AML-193 (cell line): ENCODE results near the gene ARRB2.

Experiments
- DNase-seq, 2 experiments: peaks; one replicate each; lab custom pipeline; 2025; lab: John Stamatoyannopoulos, UW

ARRB2 gene

DNA sequence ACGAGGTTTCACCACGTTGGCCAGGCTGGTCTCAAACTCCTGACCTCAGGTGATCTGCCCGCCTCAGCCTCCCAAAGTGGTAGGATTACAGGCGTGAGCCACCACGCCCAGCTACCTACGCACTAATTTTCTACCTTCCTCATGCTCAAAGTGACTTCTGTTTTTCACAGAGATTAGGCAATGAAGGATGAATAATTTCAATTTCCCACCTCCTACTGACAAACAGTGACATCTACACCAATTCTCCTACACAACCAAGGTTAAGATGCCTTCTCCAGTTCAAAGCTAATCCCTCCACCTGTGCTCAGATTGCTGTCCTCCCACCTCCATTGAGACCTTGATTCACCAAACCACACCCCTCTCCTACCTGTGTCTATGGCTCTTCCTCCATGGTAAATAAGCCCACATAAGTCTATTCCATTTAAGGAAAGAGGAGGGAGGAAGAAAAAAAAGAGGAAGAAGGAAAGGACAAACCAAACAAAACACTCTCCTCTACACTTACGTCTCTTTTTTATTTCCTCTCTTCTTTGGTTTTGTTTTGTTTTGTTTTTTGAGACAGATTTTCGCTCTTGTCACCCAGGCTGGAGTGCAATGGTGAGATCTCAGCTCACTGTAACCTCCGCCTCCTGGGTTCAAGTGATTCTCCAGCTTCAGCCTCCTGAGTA is 15.3 kb downstream of the ARRB2 start:
- DNase-seq = peak in 1 of 2 experiments; percentile 40

DNA sequence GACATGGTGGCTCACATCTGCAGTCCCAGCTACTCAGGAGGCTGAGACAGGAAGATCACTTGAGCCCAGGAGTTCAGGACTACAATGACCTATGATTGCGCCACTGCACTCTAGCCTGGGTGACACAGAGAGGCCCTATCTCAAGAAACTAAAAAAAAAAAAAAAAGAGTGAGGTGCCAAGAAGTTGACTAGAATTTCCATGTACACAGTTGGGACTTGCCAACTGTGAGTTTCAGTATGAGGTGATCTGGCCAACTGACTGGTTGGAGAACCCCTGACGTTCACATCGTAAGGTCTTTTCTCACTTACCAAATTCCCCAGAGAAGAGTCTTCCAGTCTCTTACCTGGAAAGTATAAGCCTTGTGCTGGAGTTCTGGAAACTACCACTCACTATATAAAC is 17.7 kb downstream of the ARRB2 start:
- peak in 1 of 2 experiments; percentile 10 for DNase-seq

- DNase-seq = peak; percentile 66 to 70
These were observed 22.7 kb downstream of the ARRB2 start for GRCh38 chr17:4733073-4733531.

- no peak for DNase-seq
These were observed 24.5 kb downstream of the ARRB2 start for GRCh38 chr17:4734857-4735475.

GRCh38 chr17:4735876-4736651 is 25.6 kb downstream of the ARRB2 start:
- peak; percentile 30 to 50 for DNase-seq

DNA sequence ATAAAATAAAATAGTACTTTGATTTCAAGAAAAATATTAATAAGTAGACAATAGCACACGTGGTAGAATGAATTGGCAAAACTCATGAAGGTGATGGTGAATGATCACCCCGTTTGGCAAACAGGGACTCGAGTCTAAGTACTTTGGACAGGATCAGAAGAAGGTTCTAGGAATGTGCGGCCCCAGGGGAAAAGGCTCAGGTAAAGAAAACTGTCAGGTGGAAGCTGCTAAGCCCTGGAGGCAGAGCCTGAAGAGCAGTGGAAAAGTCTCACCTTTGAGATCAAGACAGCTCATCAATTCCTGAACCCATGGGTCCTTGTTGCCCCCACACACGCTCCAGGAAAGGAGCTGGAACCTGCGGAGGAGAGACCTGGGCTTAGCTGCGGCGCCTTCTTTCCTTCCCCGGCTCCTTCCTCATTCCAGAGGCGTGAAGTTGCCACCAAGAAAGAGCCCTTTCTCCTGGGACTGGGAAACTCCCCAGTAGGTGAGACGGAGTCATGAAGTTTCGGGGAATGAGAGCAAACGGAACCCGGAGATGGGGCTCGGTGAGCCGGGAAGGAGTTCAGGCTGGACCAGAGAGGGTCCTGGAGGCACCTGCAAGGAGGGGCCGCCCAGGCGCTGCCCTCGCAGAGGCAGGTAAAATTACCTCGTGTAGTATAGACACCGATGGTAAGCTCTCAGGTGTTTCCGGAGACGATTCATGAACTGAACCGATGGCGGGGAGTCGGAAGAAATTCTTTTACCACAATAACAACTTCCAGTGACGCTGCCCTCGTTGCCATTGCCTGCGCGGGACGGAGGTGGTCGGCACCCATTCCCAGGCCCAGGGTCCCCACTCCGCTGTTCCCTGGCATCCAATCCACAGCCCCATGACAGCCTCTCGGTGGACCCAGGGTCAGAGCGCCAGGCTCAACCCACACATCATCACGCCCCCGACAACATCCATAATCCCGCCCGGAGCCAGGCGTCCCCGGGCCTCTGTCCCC is 28.0 kb downstream of the ARRB2 start:
- DNase-seq = no peak

- DNase-seq = no peak
These were observed 28.9 kb downstream of the ARRB2 start, which contains the start of the genes CXCL16 and ZMYND15 for GRCh38 chr17:4739122-4740024. Gene CXCL16 (minus strand): TSS chr17:4739928. CDS start chr17:4739339, 589 bp downstream. Gene ZMYND15 (plus strand): TSS chr17:4739833. CDS start chr17:4740549, 716 bp downstream.

DNA sequence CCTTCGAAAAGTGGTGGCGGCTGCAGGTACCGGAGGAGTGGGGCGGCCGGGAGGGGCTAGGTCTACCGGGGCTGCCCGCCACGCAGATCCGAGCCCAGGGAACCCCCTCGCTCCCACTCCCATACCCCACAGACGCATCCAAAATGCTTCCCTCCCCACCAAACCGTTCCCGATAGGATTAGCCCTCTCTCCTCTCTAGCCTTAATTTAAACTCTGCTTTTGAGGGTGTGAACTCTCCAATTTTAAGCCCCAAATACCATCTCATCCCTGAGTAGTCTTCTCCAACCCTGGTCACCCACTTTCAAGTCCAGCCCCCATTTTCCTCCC is 29.6 kb downstream of the ARRB2 start:
- no peak for DNase-seq

DNA sequence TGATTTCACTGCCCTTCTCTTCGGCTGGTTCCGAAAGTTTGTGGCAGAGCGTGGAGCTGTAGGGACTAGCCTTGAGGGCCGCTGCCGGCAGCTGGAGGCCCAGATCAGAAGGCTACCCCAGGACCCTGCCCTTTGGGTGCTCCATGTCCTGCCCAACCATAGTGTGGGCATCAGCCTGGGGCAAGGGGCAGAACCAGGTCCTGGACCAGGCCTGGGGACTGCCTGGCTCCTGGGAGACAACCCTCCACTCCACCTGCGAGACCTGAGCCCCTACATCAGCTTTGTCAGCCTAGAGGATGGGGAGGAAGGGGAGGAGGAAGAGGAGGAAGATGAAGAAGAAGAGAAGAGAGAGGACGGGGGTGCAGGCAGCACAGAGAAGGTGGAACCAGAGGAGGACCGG is 30.2 kb downstream of the ARRB2 start:
- DNase-seq = no peak

GRCh38 chr17:4741544-4741943 is 31.1 kb downstream of the ARRB2 start:
- no peak for DNase-seq

- DNase-seq = no peak
These were observed 31.7 kb downstream of the ARRB2 start for GRCh38 chr17:4742133-4742532.

GRCh38 chr17:4742629-4743028 is 32.2 kb downstream of the ARRB2 start:
- no peak for DNase-seq

- DNase-seq = no peak
These were observed 32.8 kb downstream of the ARRB2 start for GRCh38 chr17:4743216-4743615.

DNA sequence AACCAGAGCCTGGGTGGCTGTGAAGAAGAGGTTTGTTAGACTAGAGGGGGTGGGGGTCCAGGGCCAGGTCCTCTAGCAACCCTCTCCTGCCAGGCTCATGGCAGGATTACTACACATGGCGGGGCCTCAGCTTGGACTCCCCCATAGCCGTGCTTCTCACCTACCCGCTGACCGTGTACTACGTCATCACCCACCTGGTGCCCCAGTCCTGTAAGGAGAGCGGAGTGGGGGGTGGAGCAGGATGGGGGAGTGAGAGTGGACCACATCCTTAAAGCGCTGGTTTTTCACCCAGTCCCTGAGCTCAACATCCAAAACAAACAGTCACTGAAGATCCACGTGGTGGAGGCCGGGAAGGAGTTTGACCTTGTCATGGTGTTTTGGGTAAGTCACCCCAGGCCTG is 33.5 kb downstream of the ARRB2 start:
- no peak for DNase-seq

GRCh38 chr17:4744999-4745969 is 34.9 kb downstream of the ARRB2 start:
- no peak for DNase-seq

DNA sequence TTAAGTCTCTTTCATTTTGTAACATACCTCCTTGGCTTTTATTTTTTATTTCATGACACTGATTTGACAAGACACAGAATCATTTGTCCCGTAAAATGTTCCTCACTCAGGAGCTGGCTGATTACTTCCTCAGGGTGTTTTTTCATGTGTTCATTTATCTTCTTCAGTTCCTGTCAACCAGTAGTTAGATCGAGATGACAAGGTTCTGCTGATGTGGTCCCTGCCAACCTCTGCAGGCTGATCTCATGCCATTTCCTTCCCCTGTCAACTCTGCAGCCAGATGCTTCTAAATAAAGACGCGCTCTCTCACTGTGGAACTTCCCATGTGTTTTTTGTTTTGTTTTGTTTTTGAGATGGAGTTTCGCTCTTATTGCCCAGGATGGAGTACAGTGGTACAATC is 37.4 kb downstream of the ARRB2 start:
- no peak for DNase-seq

DNA sequence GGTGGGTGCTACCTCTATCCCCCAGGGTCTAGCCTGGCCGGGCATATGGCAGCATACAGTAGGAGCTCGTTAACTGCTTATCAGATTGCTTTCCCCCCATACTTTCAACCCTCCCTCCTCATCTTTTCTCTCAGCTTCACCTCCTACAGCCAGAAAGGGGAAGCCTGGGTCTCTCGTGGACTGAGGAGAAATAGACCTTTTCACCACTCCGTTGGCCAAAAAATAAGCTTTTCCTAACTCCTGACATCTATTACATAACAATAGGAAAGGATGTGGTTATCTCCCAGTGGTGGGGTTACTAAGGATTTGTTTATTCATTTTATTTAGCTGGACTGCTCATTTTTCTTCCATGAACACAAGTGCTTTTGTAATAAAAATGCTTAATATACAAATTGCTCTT is 38.3 kb downstream of the ARRB2 start:
- no peak for DNase-seq

- DNase-seq = no peak
These were observed 40.2 kb downstream of the ARRB2 start for GRCh38 chr17:4750606-4751005.

DNA sequence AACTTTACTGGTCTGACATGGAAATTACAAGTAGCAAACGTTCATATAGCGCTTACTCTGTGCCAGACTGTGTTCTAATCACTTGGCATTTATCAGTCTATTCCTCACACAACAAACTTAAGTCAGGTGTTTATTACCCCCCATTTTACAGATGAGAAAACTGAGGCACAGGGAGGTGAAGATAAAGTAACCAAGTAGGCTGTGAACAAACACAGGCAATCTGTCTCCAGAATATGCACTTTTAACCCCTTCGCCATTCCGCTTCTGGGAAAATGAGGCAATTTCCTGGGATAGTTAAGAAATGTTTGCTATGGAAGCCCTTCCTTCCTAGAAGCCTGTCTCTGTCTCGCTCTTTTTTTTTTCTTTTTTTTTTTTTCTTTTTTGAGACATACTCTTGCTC is 41.5 kb downstream of the ARRB2 start:
- no peak for DNase-seq

GRCh38 chr17:4753392-4753791 is 43.0 kb downstream of the ARRB2 start:
- no peak for DNase-seq
